IMR-90 (cell line): Measurements from ENCODE around the gene MTHFSD. TPM values are rescaled to one million over a fixed set of nuclear protein-coding genes. Genes with fewer than 3 reads are reported as not detected.
A peak's percentile ranks its signal among the peaks of the same experiment; 100 is the strongest.

Experiments
- ATAC-seq: fragments of 200-7000 bp; cut with Tn5 transposase; 2 replicates; pipeline ENCODE4 v1.9.1; 2020; ENCODE audit warnings: low read depth, mild to moderate bottlenecking, moderate library complexity
- BruUV-seq: library from RNA; stranded (reverse); fragments of 400-500 nt; replicated peaks from 2 replicates; lab custom pipeline; 2021; lab: Mats Ljungman, UMichigan
- CTCF ChIA-PET: fragments of 300-600 bp; formaldehyde crosslinking; extraction: SDS; loops from one replicate; lab custom pipeline; 2021; ENCODE audit warnings: antibody characterized with exemption; lab: Yijun Ruan, JAX
- POLR2A ChIA-PET: fragments of 300-600 bp; sonication (Branson Sonifier 250); formaldehyde crosslinking; loops from one replicate; lab custom pipeline; 2022; ENCODE audit warnings: antibody characterized with exemption; ENCODE audit not compliant: unreplicated experiment; lab: Charles Lee
- DNase-seq: peaks from one replicate; pipeline ENCODE4 v3.0.0; 2013
- H2AFZ ChIP-seq: replicated peaks from 2 replicates; pipeline ENCODE3; 2013; ENCODE audit warnings: low read length, mild to moderate bottlenecking; ENCODE audit not compliant: poor library complexity
- H2AK5ac ChIP-seq: 2 replicates; pipeline ENCODE4 v1.6.1; 2013; ENCODE audit warnings: low read depth, low read length, inconsistent platforms
- H2AK9ac ChIP-seq: replicated peaks from 2 replicates; pipeline ENCODE3; 2013; ENCODE audit warnings: mild to moderate bottlenecking, low read depth, low read length, moderate library complexity; ENCODE audit not compliant: poor library complexity
- H2BK120ac ChIP-seq: 2 replicates; pipeline ENCODE4 v1.6.1; 2013; ENCODE audit warnings: low read depth, low read length, inconsistent platforms
- H2BK15ac ChIP-seq: 3 replicates; pipeline ENCODE4 v1.6.1; 2013; ENCODE audit warnings: low read depth, low read length, inconsistent platforms
- H2BK20ac ChIP-seq: 2 replicates; pipeline ENCODE4 v1.6.1; 2013; ENCODE audit warnings: low read depth, mild to moderate bottlenecking, inconsistent platforms, low read length, moderate library complexity
- H2BK5ac ChIP-seq: 2 replicates; pipeline ENCODE4 v1.6.1; 2013; ENCODE audit warnings: mild to moderate bottlenecking, low read depth, low read length, inconsistent platforms; ENCODE audit not compliant: poor library complexity, severe bottlenecking
- H3K14ac ChIP-seq: replicated peaks from 2 replicates; pipeline ENCODE4 v1.6.1; 2013; ENCODE audit warnings: low read depth, low read length, inconsistent platforms
- H3K18ac ChIP-seq: 2 replicates; pipeline ENCODE4 v1.6.1; 2013; ENCODE audit warnings: low read depth, low read length, control low read depth
- H3K23ac ChIP-seq: 2 replicates; pipeline ENCODE4 v1.6.1; 2013; ENCODE audit warnings: low read depth, low read length, inconsistent platforms
- H3K27ac ChIP-seq: 2 replicates; pipeline ENCODE4 v1.5.1; 2013; ENCODE audit warnings: mild to moderate bottlenecking, control low read depth, low read length; ENCODE audit not compliant: insufficient read depth
- H3K27me3 ChIP-seq: 2 replicates; pipeline ENCODE4 v1.6.1; 2013; ENCODE audit warnings: low read length; ENCODE audit not compliant: control insufficient read depth, insufficient read depth
- H3K36me3 ChIP-seq: 2 replicates; pipeline ENCODE4 v1.6.1; 2013; ENCODE audit warnings: low read length, mixed read lengths; ENCODE audit not compliant: control insufficient read depth, insufficient read depth
- H3K4ac ChIP-seq: 2 replicates; pipeline ENCODE4 v1.6.1; 2013; ENCODE audit warnings: low read depth, low read length, inconsistent platforms
- H3K4me1 ChIP-seq: 2 replicates; pipeline ENCODE4 v1.6.1; 2013; ENCODE audit warnings: low read length, mixed read lengths; ENCODE audit not compliant: control insufficient read depth, insufficient read depth
- H3K4me2 ChIP-seq: 2 replicates; pipeline ENCODE4 v1.6.1; 2013; ENCODE audit warnings: low read depth, mild to moderate bottlenecking, control low read depth, low read length, moderate library complexity
- H3K4me3 ChIP-seq: 2 replicates; pipeline ENCODE4 v1.5.1; 2013; ENCODE audit warnings: low read depth, mild to moderate bottlenecking, control low read depth, low read length, moderate library complexity; ENCODE audit not compliant: insufficient read depth
- H3K56ac ChIP-seq: 2 replicates; pipeline ENCODE4 v1.6.1; 2013; ENCODE audit warnings: low read length, inconsistent platforms; ENCODE audit not compliant: insufficient read depth; ENCODE audit errors: extremely low read depth
- H3K79me1 ChIP-seq, 2 experiments: 2 replicates each; pipeline ENCODE4 v1.6.1; 2013; ENCODE audit warnings: low read length in 2 of 2, inconsistent platforms in 1 of 2, low read depth in 1 of 2
- H3K9ac ChIP-seq: 2 replicates; pipeline ENCODE4 v1.6.1; 2013; ENCODE audit warnings: low read depth, low read length, control low read depth
- H3K9me1 ChIP-seq: 2 replicates; pipeline ENCODE4 v1.6.1; 2013; ENCODE audit warnings: low read length, inconsistent platforms; ENCODE audit not compliant: insufficient read depth
- H3K9me3 ChIP-seq: 2 replicates; pipeline ENCODE4 v1.6.1; 2013; ENCODE audit warnings: low read length; ENCODE audit not compliant: control insufficient read depth, insufficient read depth
- H4K20me1 ChIP-seq: 2 replicates; pipeline ENCODE4 v1.6.1; 2013; ENCODE audit warnings: low read length, inconsistent platforms; ENCODE audit not compliant: insufficient read depth
- H4K5ac ChIP-seq: 2 replicates; pipeline ENCODE4 v1.6.1; 2013; ENCODE audit warnings: mild to moderate bottlenecking, low read depth, low read length, control low read depth
- H4K8ac ChIP-seq, 2 experiments: 2 replicates each; pipeline ENCODE4 v1.6.1; 2013; ENCODE audit warnings: low read depth in 2 of 2, low read length in 2 of 2, control low read depth in 1 of 2, inconsistent platforms in 1 of 2
- H4K91ac ChIP-seq: 2 replicates; pipeline ENCODE4 v1.6.1; 2013; ENCODE audit warnings: low read depth, low read length, inconsistent platforms; ENCODE audit not compliant: insufficient read depth
- POLR2A ChIP-seq: IDR thresholded peaks from 2 replicates; pipeline ENCODE4 v1.6.1; 2012; ENCODE audit warnings: mild to moderate bottlenecking, low read depth, low read length
- RFX5 ChIP-seq: IDR thresholded peaks from 2 replicates; pipeline ENCODE4 v1.8.0; 2012; ENCODE audit warnings: low read depth, mild to moderate bottlenecking, low read length, moderate library complexity
- WGBS, 2 experiments: methylation state at CpG; one replicate each; pipeline versions ENCODE4 v1.1.5 to v1.1.7; 2013; ENCODE audit warnings: missing lambda C conversion rate in 2 of 2; ENCODE audit not compliant: insufficient read length in 1 of 2; ENCODE audit errors: extremely low coverage in 2 of 2; 5-methylcytosine and 5-hydroxymethylcytosine counted together
- dilution Hi-C: fragments of 300-500 bp; cut with HindIII; formaldehyde crosslinking; loops from one replicate; pipeline ENCODE4 v1.14.3; 2018; ENCODE audit warnings: low sequenced_read_pairs; ENCODE audit not compliant: unreplicated experiment
- in situ Hi-C: fragments of 300-500 bp; cut with MboI; formaldehyde crosslinking; loops from 3 replicates; pipeline ENCODE4 v1.14.3; 2019; ENCODE audit warnings: low sequenced_read_pairs, inconsistent platforms, mixed read lengths
- intact Hi-C: fragments of 100-400 bp; cut with micrococcal nuclease; formaldehyde crosslinking; loops from 2 replicates; pipeline ENCODE4 v1.10.0; 2022
- polyA plus RNA-seq, 3 experiments: library from polyadenylated mRNA; depleted of rRNA; stranded (reverse); fragments of >200 nt; gene quantifications; 2 replicates each; pipeline ENCODE4 v1.2.3, GENCODE V29; 2012; ENCODE audit warnings: low replicate concordance in 1 of 3
- total RNA-seq: library from RNA; depleted of rRNA; stranded (reverse); fragments of >200 nt; gene quantifications from 2 replicates; pipeline ENCODE4 v1.2.3, GENCODE V29; 2012

The MTHFSD gene
- total and polyA plus RNA-seq, 2 of the 4 experiments (the other 2 are of a cell fraction) = 8.2 to 16.8 TPM

DNA sequence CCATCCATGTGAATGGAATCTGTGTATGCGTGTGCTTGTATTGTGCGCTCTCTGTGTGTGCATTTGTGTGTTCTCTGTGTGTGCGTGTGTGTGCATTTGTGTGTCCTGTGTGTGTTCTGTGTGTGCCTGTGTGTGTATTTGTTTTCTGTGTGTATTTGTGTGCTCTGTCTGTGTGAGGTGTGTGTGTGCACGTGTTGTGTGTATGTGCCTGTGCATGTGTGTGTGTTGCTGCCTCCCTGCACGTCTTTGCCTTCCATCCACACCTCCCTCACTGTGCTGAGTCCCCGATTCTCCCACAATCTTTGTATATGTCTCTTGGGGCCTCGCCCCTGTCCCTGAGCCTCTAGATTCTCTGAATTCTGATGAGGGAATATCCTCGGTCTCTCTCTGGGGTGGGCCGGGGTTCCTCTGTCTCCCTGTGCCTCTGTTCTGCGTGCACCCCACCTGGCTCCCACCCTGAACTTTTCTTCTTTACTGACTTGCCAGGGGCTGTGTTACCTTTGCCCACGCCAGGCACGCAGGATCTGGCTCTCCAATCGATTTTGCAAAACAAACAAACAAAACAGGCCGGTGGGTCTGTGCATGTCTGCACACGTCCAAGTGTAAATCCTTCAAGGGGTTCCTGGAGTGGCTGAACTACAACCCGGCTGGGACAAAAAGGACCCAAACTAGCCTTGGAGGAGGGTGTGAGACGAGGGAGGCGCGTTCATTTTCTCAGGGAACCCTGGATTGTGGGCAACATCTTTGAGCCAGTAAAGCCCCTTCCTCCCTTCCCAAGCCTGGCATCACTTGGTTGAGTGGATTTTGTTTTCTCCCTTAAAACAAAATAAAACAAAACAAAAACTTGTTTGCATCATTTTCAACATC is 52.8 kb downstream of the MTHFSD start:
- peak overlapping the region; percentile 32 to 72; a peak in 3 of 4 replicates for H4K8ac ChIP-seq
- peak overlapping the region; percentile 76 for H2AK9ac ChIP-seq
- no peak for TF ChIP-seq RFX5
- peak; percentile 4; the same call in 1 of the 2 replicates for TF ChIP-seq POLR2A
- H3K9ac ChIP-seq = peak overlapping the region; percentile 98
- H2BK20ac ChIP-seq = peak overlapping the region; percentile 91
- in situ Hi-C loops = no loop called here
- POLR2A ChIA-PET = no interaction called here
- H3K23ac ChIP-seq = peak overlapping the region; percentile 95
- ATAC-seq (no peak), DNase-seq (no peak)
- intact Hi-C loops = loop anchor here (10.0 kb wide), 1 partner anchor 347 kb away; no protein-coding TSS in a partner anchor
- peak overlapping the region; percentile 82 for H3K4ac ChIP-seq
- CTCF ChIA-PET = interaction anchor here (1.2 kb wide), 1 partner anchor 8 kb away, joined by 3 read pairs; the partner anchor contains the start of gene FOXF1
- H4K5ac ChIP-seq = peak overlapping the region; percentile 49
- H3K27me3 ChIP-seq = no peaks in the 10 kb centered on the region
- H2BK5ac ChIP-seq = peak overlapping the region; percentile 43
- H3K18ac ChIP-seq = peak overlapping the region; percentile 44
- H2BK15ac ChIP-seq = 0 out of 3 replicates have a peak overlapping the region, but pooled peaks have one; percentile 10
- peak overlapping the region; percentile 87 for H3K14ac ChIP-seq
- H3K9me3 ChIP-seq = no peaks in the 10 kb centered on the region
- BruUV-seq = no TSS peak
- H3K79me1 ChIP-seq = peaks cover 0 to 33% of the 10 kb centered on the region in 2 experiments; a peak in 2 of 4 replicates
- peak overlapping the region; percentile 59 for H4K91ac ChIP-seq
- peak overlapping the region; percentile 67 for H3K4me2 ChIP-seq
- H3K56ac ChIP-seq = peak overlapping the region; percentile 66; the same call in 1 of the 2 replicates
- no peak overlapping the region for H2AFZ ChIP-seq
- dilution Hi-C loops = no loop called here
- H3K36me3 ChIP-seq = peaks cover 72% of the 10 kb centered on the region
- peaks cover 75% of the 10 kb centered on the region for H4K20me1 ChIP-seq
- H3K9me1 ChIP-seq = peaks cover 20% of the 10 kb centered on the region
- peak overlapping the region; percentile 96 for H2AK5ac ChIP-seq
- H3K4me1 ChIP-seq = peaks cover 55% of the 10 kb centered on the region
- peak overlapping the region; percentile 90 for H2BK120ac ChIP-seq
- no peak overlapping the region for H3K4me3 ChIP-seq
- peak overlapping the region; percentile 42 for H3K27ac ChIP-seq
- no CpG with 5 or more reads among the region's 19 CpGs for WGBS, 2 experiments
